Measurements from ENCODE around the gene ATP2A3.
"Not testable (repeated sequence)": the region's sequence is repeated elsewhere in the genome, so short reads cannot be mapped to it uniquely, and the experiment has no call there.

Gene ATP2A3

GRCh38 chr17:3952186-3952585 is 12.1 kb downstream of the ATP2A3 start:
- no peak for DNase-seq

GRCh38 chr17:3951420-3951819 is 12.8 kb downstream of the ATP2A3 start:
- DNase-seq: no peak

- no peak for DNase-seq
Observed at GRCh38 chr17:3951003-3951402, 13.2 kb downstream of the ATP2A3 start.

- no peak for DNase-seq
Observed at GRCh38 chr17:3950584-3950983, 13.7 kb downstream of the ATP2A3 start.

GRCh38 chr17:3949418-3949817 is 14.8 kb downstream of the ATP2A3 start:
- no peak for DNase-seq

- DNase-seq: not testable (repeated sequence)
Observed at GRCh38 chr17:3948551-3948950, 15.7 kb downstream of the ATP2A3 start.

GRCh38 chr17:3947318-3947810 is 16.9 kb downstream of the ATP2A3 start:
- DNase-seq: no peak

- DNase-seq: no peak
Observed at GRCh38 chr17:3946711-3947235, 17.5 kb downstream of the ATP2A3 start.

GRCh38 chr17:3944485-3945388 is 19.5 kb downstream of the ATP2A3 start:
- peak; percentile 36 to 62 for DNase-seq

GRCh38 chr17:3943240-3943891 is 20.9 kb downstream of the ATP2A3 start:
- DNase-seq: no peak

GRCh38 chr17:3940965-3941698 is 23.1 kb downstream of the ATP2A3 start:
- DNase-seq: no peak

- DNase-seq: no peak
Observed at GRCh38 chr17:3937359-3937758, 26.9 kb downstream of the ATP2A3 start.

GRCh38 chr17:3935825-3936355 is 28.3 kb downstream of the ATP2A3 start:
- DNase-seq: no peak

GRCh38 chr17:3935140-3935542 is 29.1 kb downstream of the ATP2A3 start:
- no peak for DNase-seq

GRCh38 chr17:3929764-3930163 is 34.5 kb downstream of the ATP2A3 start:
- DNase-seq: no peak

GRCh38 chr17:3929181-3929580 is 35.1 kb downstream of the ATP2A3 start:
- DNase-seq: no peak

GRCh38 chr17:3928406-3928805 is 35.8 kb downstream of the ATP2A3 start:
- no peak for DNase-seq

GRCh38 chr17:3927628-3928340 is 36.5 kb downstream of the ATP2A3 start:
- DNase-seq: no peak

- no peak for DNase-seq
Observed at GRCh38 chr17:3926860-3927627, 37.2 kb downstream of the ATP2A3 start.

GRCh38 chr17:3925684-3926485 is 38.4 kb downstream of the ATP2A3 start:
- no peak for DNase-seq
